ENCODE data around the gene GLIS2. TPM values are rescaled to one million over a fixed set of nuclear protein-coding genes. Genes with fewer than 3 reads are reported as not detected.
A peak's percentile ranks its signal among the peaks of the same experiment; 100 is the strongest.

The GLIS2 gene
- polyA plus RNA-seq, 2 of the 4 experiments (the other 2 are of a cell fraction) = 5.5 to 15.8 TPM

- Histone ChIP-seq H3K4me1 (peaks cover 60% of the 10 kb centered on the region), H3K4me2 (peak overlapping the region; percentile 58), H3K27ac (peak overlapping the region; percentile 50 to 86), H3K4me3 (no peak overlapping the region), H3K9me3 (no peaks in the 10 kb centered on the region)
- FAIRE-seq = no peak
- 14% methylated on average over 21 of the region's 22 CpGs for WGBS (ENCODE audit: missing lambda C conversion rate)
- POLR2A ChIA-PET = interaction anchor here (0.9 to 1.1 kb wide), 4 partner anchors 15 to 42 kb away, joined by 3 to 5 read pairs (median 4); no protein-coding TSS in a partner anchor
- CTCF ChIA-PET = interaction anchor here (0.6 to 13.8 kb wide), 25 partner anchors 8 to 189 kb away, joined by 3 to 213 read pairs (median 7); partner anchors contain the start of genes GLIS2, PAM16 and TFAP4
- peak; percentile 83 to 85 for ATAC-seq
- peak; percentile 74 to 86 for DNase-seq (ENCODE audit: low read depth in 1 of 2, low spot score in 1 of 2)
- no peak for TF ChIP-seq MAZ (IDR thresholded peaks at IDR 0.05; ENCODE audit: borderline replicate concordance, low read depth, low read length)
- TF ChIP-seq ZSCAN20 (CRISPR knock-in tag; IDR thresholded peaks at IDR 0.05) = no peak
- no peak for TF ChIP-seq CBX2 (IDR thresholded peaks at IDR 0.05; ENCODE audit: borderline replicate concordance, low read depth)
- no peak for TF ChIP-seq KDM1A (IDR thresholded peaks at IDR 0.05; ENCODE audit: low read depth)
- no peak for TF ChIP-seq TP53 (CRISPR knock-in tag; IDR thresholded peaks at IDR 0.05)
- TF ChIP-seq HOXB13 (CRISPR knock-in tag; IDR thresholded peaks at IDR 0.05; ENCODE audit: low read depth) = no peak
- no peak for TF ChIP-seq SREBF2 (IDR thresholded peaks at IDR 0.05)
- no peak for TF ChIP-seq FOSL2 (IDR thresholded peaks at IDR 0.05)
- TF ChIP-seq FOSL2 (CRISPR knock-in tag; IDR thresholded peaks at IDR 0.05) = peak; percentile 46
- TF ChIP-seq KDM5A (IDR thresholded peaks at IDR 0.05) = no peak
- TF ChIP-seq ZC3H11A (IDR thresholded peaks at IDR 0.05) = no peak
- TF ChIP-seq CTCF (IDR thresholded peaks at IDR 0.05) = peak; percentile 97
- TF ChIP-seq MAX (IDR thresholded peaks at IDR 0.05) = peak; percentile 70
- TF ChIP-seq RARB (CRISPR knock-in tag; IDR thresholded peaks at IDR 0.05) = no peak
- peak; percentile 94 for TF ChIP-seq SMC3 (IDR thresholded peaks at IDR 0.05)
- TF ChIP-seq USF2 (IDR thresholded peaks at IDR 0.05) = no peak
- TF ChIP-seq E2F6 (IDR thresholded peaks at IDR 0.05; ENCODE audit: borderline replicate concordance, low read depth) = no peak
- no peak for TF ChIP-seq PBX3 (IDR thresholded peaks at IDR 0.05)
- no peak for TF ChIP-seq TFCP2L1 (CRISPR knock-in tag; IDR thresholded peaks at IDR 0.05)
- TF ChIP-seq RAD21 (conservative IDR thresholded peaks at IDR 0.05 in 1 of 2, IDR thresholded peaks at IDR 0.05 in 1 of 2) = peak; percentile 93 to 97
- no peak for TF ChIP-seq HOXA7 (CRISPR knock-in tag; IDR thresholded peaks at IDR 0.05)
- no peak for TF ChIP-seq GATA3 (IDR thresholded peaks at IDR 0.05; ENCODE audit: borderline replicate concordance)
Measured at GRCh38 chr16:4288148-4288921, 27.5 kb upstream of the GLIS2 start.

Data from A549 (cell line).